GM12874 (cell line): ENCODE data around the gene ITGA11.

Experiments
- CTCF ChIP-seq: IDR thresholded peaks from 2 replicates; pipeline ENCODE4 v1.5.1; 2011; ENCODE audit warnings: low read depth, mild to moderate bottlenecking, control low read depth, low read length, moderate library complexity; ENCODE audit not compliant: insufficient read depth

Gene ITGA11

DNA sequence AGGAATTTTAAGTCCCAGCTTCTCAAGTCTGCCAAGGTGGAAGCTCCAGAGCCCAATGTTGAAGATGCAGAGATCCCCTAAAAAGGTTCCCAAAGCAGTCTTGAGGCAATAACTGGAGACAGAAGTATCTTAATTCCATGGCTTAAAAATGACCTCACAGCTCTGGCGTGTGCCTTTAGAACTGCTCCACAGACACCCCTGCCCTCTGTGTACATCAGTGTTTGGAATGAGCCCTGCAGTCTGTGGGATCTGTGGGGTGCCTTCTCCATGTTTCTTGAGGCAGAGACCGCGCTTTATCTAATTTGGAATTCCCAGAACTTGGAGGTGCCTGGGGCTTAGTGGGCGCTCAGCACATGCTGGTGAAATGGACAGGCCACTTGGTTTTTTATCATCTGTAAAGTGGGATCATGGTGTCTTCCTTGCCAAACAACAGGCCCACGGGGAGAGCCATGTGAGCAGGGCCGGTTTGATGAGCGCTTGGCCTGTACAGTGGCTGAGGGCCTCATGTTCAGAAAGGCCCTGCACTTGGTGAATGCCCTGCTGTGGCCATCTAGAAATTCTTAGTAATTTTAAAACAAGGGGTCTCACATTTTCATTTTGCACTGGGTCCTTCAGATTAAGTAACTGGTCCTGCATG is 7.1 kb downstream of the ITGA11 start:
- no peak for TF ChIP-seq CTCF

DNA sequence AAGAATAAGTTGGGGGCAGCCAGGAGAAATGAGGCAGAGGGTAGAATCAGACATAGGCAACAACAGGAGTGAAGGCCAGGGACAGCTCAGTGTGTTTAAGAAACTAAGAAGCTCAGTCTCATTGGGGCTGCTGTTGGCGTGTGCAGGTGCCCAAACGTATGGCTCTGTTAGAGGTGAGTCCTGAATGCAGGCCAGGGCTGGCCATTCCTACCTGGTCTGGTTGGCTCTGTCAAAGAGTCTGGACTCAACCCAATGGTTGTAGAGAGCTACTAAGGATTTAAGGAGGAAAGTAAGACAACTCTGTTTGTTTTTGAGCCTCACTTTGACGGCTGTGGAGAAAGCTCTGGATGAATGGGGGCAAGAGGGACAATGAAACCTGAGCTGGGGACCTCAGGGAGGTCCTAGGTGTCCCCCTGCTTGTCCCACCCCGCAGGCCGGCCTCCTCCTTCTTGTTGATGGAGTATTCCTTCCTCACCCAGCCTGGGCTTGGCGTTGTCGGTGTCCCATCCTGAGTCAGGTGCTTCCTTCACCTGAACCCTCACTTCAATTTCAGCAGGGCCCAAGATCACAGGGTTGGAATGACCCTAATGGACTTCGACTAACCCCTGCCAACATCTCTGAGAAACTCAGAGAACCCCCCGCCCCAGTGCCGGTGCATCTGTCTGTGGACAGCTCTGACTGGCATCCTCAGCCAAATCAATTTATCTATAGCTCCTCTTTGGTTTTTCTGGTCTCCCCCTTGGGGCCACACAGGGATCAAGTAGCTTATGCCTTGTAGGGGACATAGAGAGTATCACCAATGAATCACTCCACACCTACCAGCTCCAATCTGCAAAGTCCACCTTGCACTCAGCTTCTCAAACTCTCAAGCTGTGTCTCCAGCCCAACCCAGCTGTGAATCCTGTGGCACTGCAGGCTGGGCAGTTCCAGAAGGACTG is 8.3 kb downstream of the ITGA11 start:
- TF ChIP-seq CTCF: no peak

DNA sequence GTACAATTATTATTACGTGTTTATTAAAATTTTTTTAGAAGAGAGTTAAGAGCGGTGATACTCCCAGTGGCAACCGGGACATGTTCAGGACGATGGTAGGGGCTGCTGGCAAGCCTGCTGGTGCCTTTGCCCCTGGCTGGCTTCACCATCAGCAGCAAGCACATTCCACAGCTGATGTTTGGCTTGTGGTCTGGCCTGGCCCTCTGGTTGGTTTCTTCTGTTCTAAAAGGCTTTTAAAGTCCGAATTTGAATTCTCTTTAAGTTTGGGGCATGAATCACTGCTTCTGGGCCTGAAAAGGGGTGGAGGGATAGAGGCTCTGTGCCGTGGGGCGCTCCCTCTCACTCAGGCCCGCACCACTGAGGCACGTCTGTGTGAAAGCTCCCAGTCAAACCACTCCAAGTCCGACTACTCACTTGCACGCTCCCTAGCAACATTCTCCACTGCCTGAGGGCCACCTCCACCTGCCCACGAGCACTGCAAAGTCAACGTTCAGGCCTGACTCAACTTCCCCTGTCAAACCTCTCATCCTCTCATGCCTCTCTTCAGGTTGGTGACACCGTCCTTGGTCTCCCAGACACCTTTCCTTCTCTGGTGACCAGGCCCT is 10.1 kb downstream of the ITGA11 start:
- no peak for TF ChIP-seq CTCF

- TF ChIP-seq CTCF: no peak
These were observed 10.8 kb downstream of the ITGA11 start for GRCh38 chr15:68421115-68421551.

DNA sequence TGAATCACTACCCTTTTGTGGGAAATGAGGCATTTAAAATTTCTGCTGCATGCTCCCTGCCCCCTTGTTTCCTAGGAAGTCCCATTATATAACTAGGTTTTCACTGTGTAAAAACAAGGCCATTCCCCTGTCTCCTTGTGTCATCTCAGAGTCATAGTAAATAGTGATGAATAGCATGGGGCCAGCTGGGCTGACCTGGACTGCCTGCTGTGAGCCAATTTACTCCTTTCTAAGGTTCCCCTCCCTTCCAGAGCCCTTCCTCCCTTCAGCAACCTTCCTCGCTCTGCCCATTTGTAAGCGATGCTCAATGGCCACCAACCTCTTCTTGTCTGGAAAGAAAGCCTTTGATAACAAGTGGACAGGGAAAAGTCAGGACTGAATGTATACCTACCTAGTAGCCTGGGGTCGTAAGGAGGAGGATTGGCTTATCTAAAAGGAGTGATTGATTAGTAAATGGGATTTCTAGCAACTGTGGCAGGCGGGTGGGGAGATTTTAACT is 11.7 kb downstream of the ITGA11 start:
- TF ChIP-seq CTCF: no peak

- no peak for TF ChIP-seq CTCF
These were observed 12.4 kb downstream of the ITGA11 start for GRCh38 chr15:68419301-68420175.
